HEK293 (cell line): Measurements from ENCODE around the gene CRYGN.

Experiments used
- CTCF ChIA-PET: fragments of 350-600 bp; formaldehyde crosslinking; extraction: SDS; loops from one replicate; lab custom pipeline; 2021; ENCODE audit warnings: antibody characterized with exemption; lab: Yijun Ruan, JAX
- POLR2A ChIA-PET: fragments of 300-600 bp; formaldehyde crosslinking; extraction: SDS; loops from one replicate; lab custom pipeline; 2020; ENCODE audit warnings: antibody characterized with exemption, inconsistent platforms; lab: Yijun Ruan, JAX
- H3K27ac ChIP-seq: fragments of 200-500 bp; sonication (Bioruptor generic); 2 replicates; pipeline ENCODE4 v1.5.1; 2014; ENCODE audit warnings: low read depth, low read length, control low read depth, inconsistent platforms; ENCODE audit errors: extremely low read depth
- H3K36me3 ChIP-seq, 2 experiments: fragments of 200-500 bp in 1 of 2; sonication (Bioruptor generic) in 1 of 2; 1 replicate in 1 of 2; 2 replicates in 1 of 2; pipeline ENCODE4 v1.5.1; 2014 to 2017; ENCODE audit warnings: inconsistent platforms in 2 of 2, low read length in 2 of 2; ENCODE audit not compliant: control insufficient read depth in 2 of 2, insufficient read depth in 1 of 2
- H3K4me1 ChIP-seq: fragments of 200-500 bp; sonication (Bioruptor generic); 2 replicates; pipeline ENCODE4 v1.5.1; 2014; ENCODE audit warnings: mild to moderate bottlenecking, low read length, inconsistent platforms; ENCODE audit not compliant: control insufficient read depth, insufficient read depth
- H3K4me3 ChIP-seq: 2 replicates; pipeline ENCODE4 v1.5.1; 2011; ENCODE audit warnings: low read depth, mild to moderate bottlenecking, control low read depth, low read length, moderate library complexity
- H3K9me3 ChIP-seq: fragments of 200-500 bp; sonication (Bioruptor generic); 2 replicates; pipeline ENCODE4 v1.5.1; 2014; ENCODE audit warnings: low read depth, low read length, inconsistent platforms; ENCODE audit not compliant: control insufficient read depth, insufficient read depth
- KLF10 ChIP-seq: fragments of 450-650 bp; IDR thresholded peaks from 2 replicates; pipeline ENCODE4 v1.5.1; 2018; ENCODE audit warnings: missing biosample characterization, mild to moderate bottlenecking, missing genetic modification characterization
- REPIN1 ChIP-seq: fragments of 450-650 bp; formaldehyde crosslinking; IDR thresholded peaks from 2 replicates; pipeline ENCODE4 v1.5.1; 2017; ENCODE audit warnings: missing biosample characterization, missing genetic modification characterization, low read depth
- ZBTB21 ChIP-seq: fragments of 450-650 bp; formaldehyde crosslinking; IDR thresholded peaks from 2 replicates; pipeline ENCODE4 v1.5.1; 2017; ENCODE audit warnings: missing biosample characterization, missing genetic modification characterization
- ZEB2 ChIP-seq: fragments of 450-650 bp; formaldehyde crosslinking; IDR thresholded peaks from 2 replicates; pipeline ENCODE4 v1.5.1; 2016; ENCODE audit warnings: missing biosample characterization, missing genetic modification characterization
- ZNF175 ChIP-seq: fragments of 450-650 bp; formaldehyde crosslinking; IDR thresholded peaks from 2 replicates; pipeline ENCODE4 v1.5.1; 2016; ENCODE audit warnings: missing biosample characterization, missing genetic modification characterization
- ZNF214 ChIP-seq: fragments of 450-650 bp; formaldehyde crosslinking; IDR thresholded peaks from 2 replicates; pipeline ENCODE4 v1.5.1; 2017; ENCODE audit warnings: missing biosample characterization, mild to moderate bottlenecking, missing genetic modification characterization, borderline replicate concordance
- ZNF239 ChIP-seq: fragments of 450-650 bp; formaldehyde crosslinking; IDR thresholded peaks from 2 replicates; pipeline ENCODE4 v1.5.1; 2016; ENCODE audit warnings: missing biosample characterization, missing genetic modification characterization
- ZNF24 ChIP-seq: fragments of 450-650 bp; formaldehyde crosslinking; IDR thresholded peaks from 2 replicates; pipeline ENCODE4 v1.5.1; 2016; ENCODE audit warnings: missing biosample characterization, missing genetic modification characterization
- ZNF302 ChIP-seq: fragments of 450-650 bp; formaldehyde crosslinking; IDR thresholded peaks from 2 replicates; pipeline ENCODE4 v1.5.1; 2016; ENCODE audit warnings: missing biosample characterization, missing genetic modification characterization, low read depth
- ZNF549 ChIP-seq: fragments of 450-650 bp; IDR thresholded peaks from 2 replicates; pipeline ENCODE4 v1.5.1; 2018; ENCODE audit warnings: missing biosample characterization, missing genetic modification characterization, mild to moderate bottlenecking, inconsistent platforms, moderate library complexity
- ZNF560 ChIP-seq: fragments of 450-650 bp; formaldehyde crosslinking; IDR thresholded peaks from 2 replicates; pipeline ENCODE4 v1.5.1; 2017; ENCODE audit warnings: missing biosample characterization, missing genetic modification characterization, borderline replicate concordance
- ZNF596 ChIP-seq: fragments of 450-650 bp; IDR thresholded peaks from 2 replicates; pipeline ENCODE4 v1.5.0; 2018; ENCODE audit warnings: missing biosample characterization, mild to moderate bottlenecking, missing genetic modification characterization, moderate library complexity
- ZNF626 ChIP-seq: fragments of 450-650 bp; sonication (Bioruptor Pico); formaldehyde crosslinking; IDR thresholded peaks from 2 replicates; pipeline ENCODE4 v1.5.1; 2018; ENCODE audit warnings: missing biosample characterization, missing genetic modification characterization, inconsistent platforms
- ZNF701 ChIP-seq: fragments of 450-650 bp; formaldehyde crosslinking; IDR thresholded peaks from 2 replicates; pipeline ENCODE4 v1.5.1; 2016; ENCODE audit warnings: missing biosample characterization, missing genetic modification characterization
- ZNF747 ChIP-seq: fragments of 450-650 bp; formaldehyde crosslinking; IDR thresholded peaks from 2 replicates; pipeline ENCODE4 v1.5.1; 2016; ENCODE audit warnings: missing biosample characterization, missing genetic modification characterization
- ZNF837 ChIP-seq: fragments of 450-650 bp; formaldehyde crosslinking; IDR thresholded peaks from 2 replicates; pipeline ENCODE4 v1.5.1; 2016; ENCODE audit warnings: missing biosample characterization, missing genetic modification characterization
- ZSCAN16 ChIP-seq: fragments of 450-650 bp; formaldehyde crosslinking; IDR thresholded peaks from 2 replicates; pipeline ENCODE4 v1.5.1; 2016; ENCODE audit warnings: missing biosample characterization, missing genetic modification characterization
- TF ChIP-seq, protein P1 (sequence below): fragments of 450-650 bp; formaldehyde crosslinking; IDR thresholded peaks from 2 replicates; pipeline ENCODE4 v1.5.1; 2017; ENCODE audit warnings: missing biosample characterization, missing genetic modification characterization
- TF ChIP-seq, protein P2 (sequence below): fragments of 450-650 bp; formaldehyde crosslinking; IDR thresholded peaks from 2 replicates; pipeline ENCODE4 v1.5.1; 2016; ENCODE audit warnings: missing biosample characterization, missing genetic modification characterization
- TF ChIP-seq, protein P3 (sequence below): fragments of 450-650 bp; formaldehyde crosslinking; IDR thresholded peaks from 2 replicates; pipeline ENCODE4 v1.5.1; 2016; ENCODE audit warnings: missing biosample characterization, missing genetic modification characterization, low read depth

Gene CRYGN

DNA sequence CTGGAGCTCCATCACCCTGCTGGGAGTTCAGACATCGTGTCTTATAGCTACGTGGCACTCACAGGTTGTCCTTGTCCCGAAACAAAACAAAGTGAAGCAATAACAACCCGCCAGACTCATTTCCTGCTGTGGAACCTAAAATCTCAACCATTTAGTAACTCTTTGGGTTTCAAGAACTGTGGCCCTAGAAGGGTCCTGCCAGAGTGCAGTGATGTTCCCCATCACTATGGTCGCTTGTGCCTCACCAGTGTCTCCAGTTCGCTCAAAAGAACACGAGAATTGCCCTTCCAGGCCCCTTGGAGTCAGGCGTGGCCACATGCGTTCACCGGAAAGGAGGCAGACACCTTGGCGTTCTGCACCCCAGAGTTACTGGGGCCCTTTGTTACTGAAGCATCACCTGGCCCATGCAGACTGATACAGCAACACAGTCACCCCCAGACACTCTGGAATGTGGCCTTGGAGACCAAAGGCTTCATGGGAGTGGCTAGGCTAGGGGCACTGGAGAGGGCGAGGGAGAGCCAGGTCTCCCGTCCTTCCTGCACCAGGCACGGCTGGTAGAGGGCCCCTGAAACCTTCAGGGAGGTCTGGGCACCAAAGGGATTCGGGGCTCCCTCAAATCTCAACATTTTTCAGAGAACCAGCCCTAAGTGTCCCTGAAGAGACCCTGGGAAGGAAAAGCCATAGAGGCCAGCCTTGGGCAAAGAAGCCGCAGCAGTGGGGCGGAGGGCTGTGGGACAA is 908 bp downstream of the CRYGN start:
- POLR2A ChIA-PET: no interaction called here
- Histone ChIP-seq H3K27ac (no peak overlapping the region), H3K36me3 (no peaks in the 10 kb centered on the region), H3K9me3 (no peaks in the 10 kb centered on the region), H3K4me1 (no peaks in the 10 kb centered on the region), H3K4me3 (no peak overlapping the region)
- CTCF ChIA-PET: no interaction called here
- no peak for TF ChIP-seq ZEB2 (tag by site-specific recombination)
- no peak for TF ChIP-seq ZNF302 (tag by site-specific recombination)
- no peak for TF ChIP-seq ZNF626 (tag by site-specific recombination)
- no peak for TF ChIP-seq ZSCAN16 (tag by site-specific recombination)
- no peak for TF ChIP-seq REPIN1 (tag by site-specific recombination)
- TF ChIP-seq ZBTB21 (tag by site-specific recombination): no peak
- TF ChIP-seq, protein P1, sequence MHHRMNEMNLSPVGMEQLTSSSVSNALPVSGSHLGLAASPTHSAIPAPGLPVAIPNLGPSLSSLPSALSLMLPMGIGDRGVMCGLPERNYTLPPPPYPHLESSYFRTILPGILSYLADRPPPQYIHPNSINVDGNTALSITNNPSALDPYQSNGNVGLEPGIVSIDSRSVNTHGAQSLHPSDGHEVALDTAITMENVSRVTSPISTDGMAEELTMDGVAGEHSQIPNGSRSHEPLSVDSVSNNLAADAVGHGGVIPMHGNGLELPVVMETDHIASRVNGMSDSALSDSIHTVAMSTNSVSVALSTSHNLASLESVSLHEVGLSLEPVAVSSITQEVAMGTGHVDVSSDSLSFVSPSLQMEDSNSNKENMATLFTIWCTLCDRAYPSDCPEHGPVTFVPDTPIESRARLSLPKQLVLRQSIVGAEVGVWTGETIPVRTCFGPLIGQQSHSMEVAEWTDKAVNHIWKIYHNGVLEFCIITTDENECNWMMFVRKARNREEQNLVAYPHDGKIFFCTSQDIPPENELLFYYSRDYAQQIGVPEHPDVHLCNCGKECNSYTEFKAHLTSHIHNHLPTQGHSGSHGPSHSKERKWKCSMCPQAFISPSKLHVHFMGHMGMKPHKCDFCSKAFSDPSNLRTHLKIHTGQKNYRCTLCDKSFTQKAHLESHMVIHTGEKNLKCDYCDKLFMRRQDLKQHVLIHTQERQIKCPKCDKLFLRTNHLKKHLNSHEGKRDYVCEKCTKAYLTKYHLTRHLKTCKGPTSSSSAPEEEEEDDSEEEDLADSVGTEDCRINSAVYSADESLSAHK (tag by site-specific recombination): no peak

DNA sequence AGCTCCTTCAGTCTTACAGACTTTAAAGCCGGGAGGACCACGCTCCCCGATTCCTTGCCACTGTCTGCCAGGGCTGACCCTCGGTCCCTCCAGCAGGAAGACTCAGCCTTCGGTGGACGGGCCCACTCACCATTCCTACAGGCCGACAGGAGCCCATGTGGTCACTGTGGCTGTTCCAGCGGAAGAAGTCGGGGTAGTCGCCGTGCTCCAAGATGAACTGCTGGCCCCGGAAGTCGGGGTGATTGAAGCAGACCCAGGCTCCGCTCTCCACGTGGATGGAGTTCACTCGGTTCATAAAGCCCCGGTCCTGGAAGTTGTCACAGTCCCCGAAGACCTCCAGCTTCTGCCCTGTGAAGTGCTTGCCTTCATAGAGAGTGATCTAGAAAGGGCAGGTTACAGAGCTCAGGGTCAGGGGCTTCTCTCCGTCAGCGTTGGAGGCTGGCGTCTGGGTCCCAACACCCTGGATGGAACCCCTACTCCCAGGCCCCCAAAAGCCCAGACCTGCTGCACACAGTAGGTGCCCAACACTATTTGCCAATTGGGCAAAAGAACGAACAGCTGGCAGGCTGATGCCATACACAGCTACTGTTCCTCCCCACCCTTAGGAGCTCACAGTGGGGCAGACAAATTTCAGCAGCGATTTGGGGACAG is 1.9 kb downstream of the CRYGN start:
- Histone ChIP-seq H3K9me3 (no peaks in the 10 kb centered on the region), H3K4me3 (no peak overlapping the region), H3K4me1 (no peaks in the 10 kb centered on the region), H3K27ac (no peak overlapping the region), H3K36me3 (no peaks in the 10 kb centered on the region)
- CTCF ChIA-PET: no interaction called here
- TF ChIP-seq ZNF239 (tag by site-specific recombination): no peak
- TF ChIP-seq ZEB2 (tag by site-specific recombination): no peak
- TF ChIP-seq ZNF747: no peak
- TF ChIP-seq ZNF24 (tag by site-specific recombination): no peak
- no peak for TF ChIP-seq ZNF560 (tag by site-specific recombination)
- TF ChIP-seq ZNF596: no peak
- TF ChIP-seq, all 188 proteins: peak for 0
- POLR2A ChIA-PET: no interaction called here

DNA sequence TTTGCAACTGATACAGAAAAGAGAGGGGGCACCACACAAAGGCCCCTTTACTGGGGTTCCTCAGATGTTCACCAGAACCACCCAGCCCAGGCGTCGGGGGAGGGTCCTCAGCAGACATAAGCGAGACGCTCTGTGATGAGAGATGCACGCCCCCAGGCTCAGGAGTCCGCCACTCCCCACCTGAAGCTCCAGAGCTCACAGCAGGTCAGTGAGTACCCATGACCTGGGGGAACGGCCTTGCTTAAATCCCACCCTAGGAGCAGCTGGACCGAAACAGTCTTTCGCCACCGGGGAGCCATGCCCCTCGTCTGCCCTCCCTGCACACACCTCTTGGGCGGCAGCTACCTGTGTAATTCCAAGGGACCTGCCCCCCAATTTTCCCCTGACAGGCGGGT is 2.8 kb downstream of the CRYGN start:
- CTCF ChIA-PET: interaction anchor here (0.5 to 0.7 kb wide), 6 partner anchors 28 to 1423 kb away, joined by 3 to 4 read pairs (median 3); no protein-coding TSS in a partner anchor
- Histone ChIP-seq H3K36me3 (no peaks in the 10 kb centered on the region), H3K27ac (no peak overlapping the region), H3K9me3 (no peaks in the 10 kb centered on the region), H3K4me3 (no peak overlapping the region), H3K4me1 (no peaks in the 10 kb centered on the region)
- no peak for TF ChIP-seq ZNF549
- TF ChIP-seq, protein P2, sequence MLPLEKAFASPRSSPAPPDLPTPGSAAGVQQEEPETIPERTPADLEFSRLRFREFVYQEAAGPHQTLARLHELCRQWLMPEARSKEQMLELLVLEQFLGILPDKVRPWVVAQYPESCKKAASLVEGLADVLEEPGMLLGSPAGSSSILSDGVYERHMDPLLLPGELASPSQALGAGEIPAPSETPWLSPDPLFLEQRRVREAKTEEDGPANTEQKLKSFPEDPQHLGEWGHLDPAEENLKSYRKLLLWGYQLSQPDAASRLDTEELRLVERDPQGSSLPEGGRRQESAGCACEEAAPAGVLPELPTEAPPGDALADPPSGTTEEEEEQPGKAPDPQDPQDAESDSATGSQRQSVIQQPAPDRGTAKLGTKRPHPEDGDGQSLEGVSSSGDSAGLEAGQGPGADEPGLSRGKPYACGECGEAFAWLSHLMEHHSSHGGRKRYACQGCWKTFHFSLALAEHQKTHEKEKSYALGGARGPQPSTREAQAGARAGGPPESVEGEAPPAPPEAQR: no peak
- TF ChIP-seq, protein P3, sequence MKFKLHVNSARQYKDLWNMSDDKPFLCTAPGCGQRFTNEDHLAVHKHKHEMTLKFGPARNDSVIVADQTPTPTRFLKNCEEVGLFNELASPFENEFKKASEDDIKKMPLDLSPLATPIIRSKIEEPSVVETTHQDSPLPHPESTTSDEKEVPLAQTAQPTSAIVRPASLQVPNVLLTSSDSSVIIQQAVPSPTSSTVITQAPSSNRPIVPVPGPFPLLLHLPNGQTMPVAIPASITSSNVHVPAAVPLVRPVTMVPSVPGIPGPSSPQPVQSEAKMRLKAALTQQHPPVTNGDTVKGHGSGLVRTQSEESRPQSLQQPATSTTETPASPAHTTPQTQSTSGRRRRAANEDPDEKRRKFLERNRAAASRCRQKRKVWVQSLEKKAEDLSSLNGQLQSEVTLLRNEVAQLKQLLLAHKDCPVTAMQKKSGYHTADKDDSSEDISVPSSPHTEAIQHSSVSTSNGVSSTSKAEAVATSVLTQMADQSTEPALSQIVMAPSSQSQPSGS (tag by site-specific recombination): no peak
- no peak for TF ChIP-seq ZNF837 (tag by site-specific recombination)
- no peak for TF ChIP-seq ZNF175 (tag by site-specific recombination)
- no peak for TF ChIP-seq ZNF214 (tag by site-specific recombination)
- no peak for TF ChIP-seq ZNF701
- no peak for TF ChIP-seq KLF10 (tag by site-specific recombination)
- POLR2A ChIA-PET: no interaction called here
